ENCODE measurements around the gene ZFP57.

The ZFP57 gene

DNA sequence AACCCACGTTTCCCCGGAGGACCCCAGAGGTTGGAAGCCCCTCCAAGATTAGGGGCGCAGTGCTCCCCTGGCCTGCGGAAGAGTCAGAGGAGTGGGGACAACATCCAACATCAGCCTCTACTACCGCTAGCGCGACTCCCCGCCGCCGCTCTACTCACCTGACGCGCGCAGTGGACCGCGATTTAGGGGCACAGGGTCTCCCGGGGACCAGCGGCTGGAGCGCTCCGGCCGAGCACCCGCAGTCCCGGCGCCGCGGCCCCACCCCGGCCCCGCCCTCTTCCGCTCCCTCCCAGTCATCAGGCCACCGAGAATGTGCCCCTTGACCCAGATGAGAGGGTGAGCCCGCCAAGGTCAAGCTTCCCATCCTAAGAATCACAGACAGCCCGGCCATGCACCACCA, at the start of gene ZFP57:
Gene ZFP57 (minus strand): TSS at position 249 of the 400 bp plus-strand sequence. CDS start 4,149 bp downstream, outside the sequence.
- DNase-seq (ENCODE audit: extremely low read depth in 1 of 2, low read depth in 1 of 2) = no peak

- DNase-seq (ENCODE audit: extremely low read depth in 1 of 2, low read depth in 1 of 2) = no peak
Observed at GRCh38 chr6:29730575-29731126, 49.7 kb upstream of the ZFP57 start.

DNA sequence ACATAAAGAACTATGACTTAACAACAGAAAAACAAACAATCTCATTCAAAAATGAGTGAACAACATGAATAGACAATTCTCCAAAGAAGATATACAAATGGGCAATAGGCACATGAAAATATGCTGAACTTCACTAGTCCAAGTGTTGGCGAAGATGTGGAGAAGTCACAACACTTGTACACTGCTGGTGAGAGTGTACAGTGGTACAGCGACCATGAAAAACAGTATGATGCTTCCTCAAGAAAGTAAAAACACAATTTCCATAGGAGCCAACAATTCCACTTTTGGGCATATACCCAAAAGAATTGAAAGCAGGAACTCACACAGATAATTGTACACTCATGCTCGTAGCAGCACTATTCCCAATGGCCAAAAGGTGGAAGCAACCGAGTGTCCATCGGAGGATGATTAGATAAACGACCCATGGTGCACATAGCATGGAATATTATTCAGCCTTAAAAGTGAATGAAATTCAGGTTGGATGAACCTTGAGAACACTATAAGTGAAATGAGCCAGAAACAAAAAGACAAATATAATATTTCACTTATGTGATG, 48.9 kb upstream of the ZFP57 start:
- no peak for DNase-seq (ENCODE audit: extremely low read depth in 1 of 2, low read depth in 1 of 2)

DNA sequence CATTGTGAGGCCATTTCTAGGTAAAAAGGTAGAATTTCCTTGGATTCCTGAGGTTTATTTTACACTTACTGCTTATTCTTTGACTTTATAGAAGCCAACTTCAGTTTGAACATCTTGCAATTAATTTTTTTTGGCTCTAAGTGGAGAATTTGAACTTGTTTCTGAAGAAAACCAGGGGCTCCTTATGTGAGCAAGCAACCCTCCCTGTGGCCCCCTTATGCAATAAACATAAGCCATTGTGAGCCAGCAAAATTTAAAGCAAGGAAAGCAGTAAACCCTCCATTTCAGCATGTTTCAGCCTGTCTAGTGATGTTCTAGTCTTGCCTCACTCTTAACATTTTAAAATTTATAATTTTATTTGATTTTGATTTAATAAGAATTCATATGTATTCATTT, 47.9 kb upstream of the ZFP57 start:
- DNase-seq (ENCODE audit: extremely low read depth in 1 of 2, low read depth in 1 of 2) = no peak

GRCh38 chr6:29728173-29728874, 47.4 kb upstream of the ZFP57 start:
- DNase-seq (ENCODE audit: extremely low read depth in 1 of 2, low read depth in 1 of 2) = no peak

- no peak for DNase-seq (ENCODE audit: extremely low read depth in 1 of 2, low read depth in 1 of 2)
Observed at GRCh38 chr6:29727637-29728036, 46.7 kb upstream of the ZFP57 start.

GRCh38 chr6:29726571-29727194, 45.7 kb upstream of the ZFP57 start:
- no peak for DNase-seq (ENCODE audit: extremely low read depth in 1 of 2, low read depth in 1 of 2)

DNA sequence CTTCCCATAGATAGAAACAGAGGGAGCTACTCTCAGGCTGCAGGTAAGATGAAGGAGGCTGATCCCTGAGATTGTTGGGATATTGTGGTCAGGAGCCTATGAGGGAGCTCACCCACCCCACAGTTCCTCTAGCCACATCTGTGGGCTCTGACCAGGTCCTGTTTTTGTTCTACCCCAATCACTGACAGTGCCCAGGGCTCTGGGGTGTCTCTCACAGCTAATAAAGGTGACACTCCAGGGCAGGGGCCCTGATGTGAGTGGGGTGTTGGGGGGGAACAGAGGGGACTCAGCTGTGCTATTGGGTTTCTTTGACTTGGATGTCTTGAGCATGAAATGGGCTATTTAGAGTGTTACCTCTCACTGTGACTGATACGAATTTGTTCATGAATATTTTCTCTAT, 45.0 kb upstream of the ZFP57 start:
- DNase-seq (ENCODE audit: extremely low read depth in 1 of 2, low read depth in 1 of 2) = no peak

DNA sequence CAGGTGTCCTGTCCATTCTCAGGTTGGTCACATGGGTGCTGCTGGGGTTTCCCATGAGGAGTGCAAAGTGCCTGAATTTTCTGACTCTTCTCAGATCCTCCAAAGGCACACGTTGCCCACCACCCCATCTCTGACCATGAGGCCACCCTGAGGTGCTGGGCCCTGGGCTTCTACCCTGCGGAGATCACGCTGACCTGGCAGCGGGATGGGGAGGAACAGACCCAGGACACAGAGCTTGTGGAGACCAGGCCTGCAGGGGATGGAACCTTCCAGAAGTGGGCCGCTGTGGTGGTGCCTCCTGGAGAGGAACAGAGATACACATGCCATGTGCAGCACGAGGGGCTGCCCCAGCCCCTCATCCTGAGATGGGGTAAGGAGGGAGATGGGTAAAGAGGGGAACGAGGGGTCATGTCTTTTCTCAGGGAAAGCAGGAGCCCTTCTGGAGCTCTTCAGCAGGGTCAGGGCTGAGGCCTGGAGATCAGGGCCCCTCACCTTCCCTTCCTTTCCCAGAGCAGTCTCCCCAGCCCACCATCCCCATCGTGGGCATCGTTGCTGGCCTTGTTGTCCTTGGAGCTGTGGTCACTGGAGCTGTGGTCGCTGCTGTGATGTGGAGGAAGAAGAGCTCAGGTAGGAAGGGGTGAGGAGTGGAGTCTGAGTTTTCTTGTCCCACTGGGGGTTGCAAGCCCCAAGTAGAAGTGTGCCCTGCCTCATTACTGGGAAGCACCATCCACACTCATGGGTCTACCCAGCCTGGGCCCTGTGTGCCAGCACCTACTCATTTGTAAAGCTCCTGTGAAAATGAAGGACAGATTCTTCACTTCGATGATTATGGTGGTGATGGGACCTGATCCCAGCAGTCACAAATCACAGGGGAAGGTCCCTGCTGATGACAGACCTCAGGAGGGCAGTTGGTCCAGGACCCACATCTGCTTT, 44.3 kb upstream of the ZFP57 start:
- no peak for DNase-seq (ENCODE audit: extremely low read depth in 1 of 2, low read depth in 1 of 2)

- DNase-seq (ENCODE audit: extremely low read depth in 1 of 2, low read depth in 1 of 2) = peak; percentile 56 to 60
Observed at GRCh38 chr6:29723666-29724588, 43.0 kb upstream of the ZFP57 start.

DNA sequence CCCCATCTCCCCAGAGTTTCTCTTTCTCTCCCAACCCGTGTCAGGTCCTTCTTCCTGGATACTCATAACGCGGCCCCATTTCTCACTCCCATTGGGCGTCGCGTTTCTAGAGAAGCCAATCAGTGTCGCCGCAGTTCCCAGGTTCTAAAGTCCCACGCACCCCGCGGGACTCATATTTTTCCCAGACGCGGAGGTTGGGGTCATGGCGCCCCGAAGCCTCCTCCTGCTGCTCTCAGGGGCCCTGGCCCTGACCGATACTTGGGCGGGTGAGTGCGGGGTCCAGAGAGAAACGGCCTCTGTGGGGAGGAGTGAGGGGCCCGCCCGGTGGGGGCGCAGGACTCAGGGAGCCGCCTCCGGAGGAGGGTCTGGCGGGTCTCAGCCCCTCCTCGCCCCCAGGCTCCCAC, 42.3 kb upstream of the ZFP57 start, which contains the start of gene HLA-F:
Gene HLA-F (plus strand): TSS at position 173 of the 404 bp plus-strand sequence. CDS start 30 bp downstream, at position 203.
- DNase-seq (ENCODE audit: extremely low read depth in 1 of 2, low read depth in 1 of 2) = peak; percentile 55 to 75

DNA sequence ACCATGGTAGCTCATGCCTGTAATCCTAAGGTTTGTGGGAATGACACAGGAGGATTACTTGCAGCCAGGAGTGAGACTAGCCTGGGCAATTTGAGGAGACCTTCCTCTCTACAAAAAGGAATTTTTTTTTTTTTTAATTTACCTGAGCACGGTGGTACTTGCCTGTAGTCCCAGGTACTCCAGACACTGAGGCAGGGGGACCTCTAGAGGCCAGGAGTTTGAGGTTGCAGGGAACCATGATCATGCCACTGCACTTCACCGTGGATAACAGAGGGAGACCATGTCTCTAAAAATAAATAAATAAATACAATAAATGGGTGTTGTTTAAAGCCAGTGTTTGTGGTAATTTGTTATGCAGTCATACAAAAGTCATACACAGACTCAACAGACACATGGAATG, 39.9 kb upstream of the ZFP57 start:
- DNase-seq (ENCODE audit: extremely low read depth in 1 of 2, low read depth in 1 of 2) = no peak

GRCh38 chr6:29710281-29710941, 29.5 kb upstream of the ZFP57 start:
- no peak for DNase-seq (ENCODE audit: extremely low read depth in 1 of 2, low read depth in 1 of 2)

- no peak for DNase-seq (ENCODE audit: extremely low read depth in 1 of 2, low read depth in 1 of 2)
Observed at GRCh38 chr6:29709188-29709587, 28.2 kb upstream of the ZFP57 start.

DNA sequence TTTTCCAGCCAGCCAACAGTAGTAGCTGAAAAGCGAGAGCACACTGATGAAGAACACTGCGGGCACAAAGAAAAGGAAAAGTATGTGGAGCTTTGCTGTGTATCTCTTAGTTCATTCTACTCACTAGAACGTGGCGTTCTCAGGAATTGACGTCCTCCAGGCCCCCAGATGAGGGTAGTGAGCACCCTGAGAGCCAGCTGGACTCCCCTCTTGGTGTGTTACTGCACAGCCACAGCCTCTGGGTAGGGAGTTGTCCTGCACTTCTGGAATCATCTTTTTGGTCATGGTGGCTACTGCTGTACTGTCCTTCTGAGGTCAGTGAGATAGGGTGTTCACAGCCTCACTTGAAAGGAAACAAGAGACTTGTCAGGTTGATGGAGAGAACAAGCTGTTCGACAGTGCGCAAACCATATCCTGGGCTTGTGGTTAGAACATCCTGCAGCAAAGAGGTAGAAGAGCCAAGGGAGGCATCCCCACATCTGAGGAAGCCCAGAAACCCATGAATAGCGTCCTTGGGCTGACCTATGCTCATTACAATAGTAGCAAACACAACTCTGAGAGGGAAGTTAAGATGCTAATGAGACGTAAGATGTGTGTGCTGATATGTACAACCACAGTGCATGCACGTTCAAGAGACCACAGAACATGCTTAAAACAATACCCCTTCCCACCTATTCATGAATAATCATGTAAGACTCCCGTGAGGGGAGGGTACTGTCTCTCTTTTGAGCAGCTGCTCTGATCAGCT, 27.7 kb upstream of the ZFP57 start:
- DNase-seq (ENCODE audit: extremely low read depth in 1 of 2, low read depth in 1 of 2) = peak in 1 of 2 donors; percentile 22

- no peak for DNase-seq (ENCODE audit: extremely low read depth in 1 of 2, low read depth in 1 of 2)
Observed at GRCh38 chr6:29705389-29706231, 24.7 kb upstream of the ZFP57 start.

DNA sequence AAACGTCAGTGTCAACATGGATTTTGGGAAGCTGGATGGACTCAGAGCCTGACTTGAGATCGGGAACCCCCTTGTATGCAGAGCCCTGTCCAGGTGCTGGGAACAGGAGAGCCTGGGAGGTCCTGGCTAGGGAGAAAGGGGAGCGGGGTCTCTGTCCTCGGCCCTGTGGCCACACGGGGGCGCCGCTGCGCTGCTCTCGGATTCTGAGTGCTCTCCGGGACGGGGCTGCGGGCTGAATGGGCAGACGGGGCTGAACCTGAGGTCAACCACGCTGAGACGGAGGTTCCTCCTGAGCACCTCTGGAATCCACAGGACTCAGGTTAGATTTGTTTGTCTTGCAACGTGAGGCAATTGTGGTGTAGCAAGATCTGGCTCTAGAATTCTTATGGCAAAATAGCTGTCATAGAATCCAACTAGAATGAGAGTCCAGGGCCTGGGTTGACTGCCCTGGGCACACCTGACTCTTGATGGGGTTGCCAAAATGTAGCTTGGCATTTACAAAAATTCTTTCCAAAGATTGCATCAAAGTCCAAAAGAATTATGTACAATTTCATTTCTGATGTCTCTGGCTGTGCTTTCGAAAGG, 21.7 kb upstream of the ZFP57 start:
- peak; percentile 55 to 60 for DNase-seq (ENCODE audit: extremely low read depth in 1 of 2, low read depth in 1 of 2)
